ENCODE measurements around the gene RMI2.

RMI2 gene

GRCh38 chr16:11380836-11381235 is 35.6 kb downstream of the RMI2 start:
- no peak for DNase-seq (ENCODE audit: low read depth in 1 of 2, low spot score in 1 of 2)

GRCh38 chr16:11383481-11384183 is 38.4 kb downstream of the RMI2 start:
- DNase-seq (ENCODE audit: low read depth in 1 of 2, low spot score in 1 of 2): no peak

GRCh38 chr16:11384184-11384955 is 39.1 kb downstream of the RMI2 start:
- DNase-seq (ENCODE audit: low read depth in 1 of 2, low spot score in 1 of 2): no peak

- DNase-seq (ENCODE audit: low read depth in 1 of 2, low spot score in 1 of 2): no peak
Measured at GRCh38 chr16:11384956-11385586, 39.8 kb downstream of the RMI2 start.

GRCh38 chr16:11386054-11386680 is 40.9 kb downstream of the RMI2 start:
- DNase-seq (ENCODE audit: low read depth in 1 of 2, low spot score in 1 of 2): no peak

- no peak for DNase-seq (ENCODE audit: low read depth in 1 of 2, low spot score in 1 of 2)
Measured at GRCh38 chr16:11386791-11387546, 41.7 kb downstream of the RMI2 start.

- no peak for DNase-seq (ENCODE audit: low read depth in 1 of 2, low spot score in 1 of 2)
Measured at GRCh38 chr16:11389083-11389482, 43.8 kb downstream of the RMI2 start.

GRCh38 chr16:11389631-11390565 is 44.6 kb downstream of the RMI2 start:
- DNase-seq (ENCODE audit: low read depth in 1 of 2, low spot score in 1 of 2): no peak

- no peak for DNase-seq (ENCODE audit: low read depth in 1 of 2, low spot score in 1 of 2)
Measured at GRCh38 chr16:11390573-11391495, 45.6 kb downstream of the RMI2 start.

- no peak for DNase-seq (ENCODE audit: low read depth in 1 of 2, low spot score in 1 of 2)
Measured at GRCh38 chr16:11391576-11391975, 46.3 kb downstream of the RMI2 start.

GRCh38 chr16:11392041-11392581 is 46.9 kb downstream of the RMI2 start:
- no peak for DNase-seq (ENCODE audit: low read depth in 1 of 2, low spot score in 1 of 2)

GRCh38 chr16:11393366-11393765 is 48.1 kb downstream of the RMI2 start:
- no peak for DNase-seq (ENCODE audit: low read depth in 1 of 2, low spot score in 1 of 2)

- no peak for DNase-seq (ENCODE audit: low read depth in 1 of 2, low spot score in 1 of 2)
Measured at GRCh38 chr16:11393861-11394592, 48.8 kb downstream of the RMI2 start.

GRCh38 chr16:11394593-11394960 is 49.3 kb downstream of the RMI2 start:
- no peak for DNase-seq (ENCODE audit: low read depth in 1 of 2, low spot score in 1 of 2)

GRCh38 chr16:11395008-11395948 is 50.0 kb downstream of the RMI2 start:
- no peak for DNase-seq (ENCODE audit: low read depth in 1 of 2, low spot score in 1 of 2)

- no peak for DNase-seq (ENCODE audit: low read depth in 1 of 2, low spot score in 1 of 2)
Measured at GRCh38 chr16:11395949-11396240, 50.6 kb downstream of the RMI2 start.
